ENCODE data around the gene SLC25A26.

The SLC25A26 gene

DNA sequence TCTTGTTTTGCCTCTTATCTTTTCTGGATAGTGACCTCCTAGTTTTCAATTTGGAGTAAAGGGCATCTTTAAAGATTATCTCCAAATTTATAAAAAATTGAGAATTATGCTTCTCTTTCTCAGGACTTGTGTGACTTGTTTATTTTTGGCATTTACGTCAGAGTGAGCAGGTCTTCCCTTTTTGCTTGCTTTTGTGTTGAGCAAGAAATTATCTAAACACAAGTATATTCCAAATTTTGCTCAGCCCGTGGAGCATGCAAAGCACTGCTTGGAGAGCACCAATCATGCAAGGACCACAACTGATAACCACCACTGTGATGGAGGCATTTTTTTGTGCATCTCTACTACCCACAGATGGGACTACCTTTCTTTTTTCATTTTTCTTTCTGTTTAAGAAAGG lies 7.1 kb downstream of the SLC25A26 start:
- no peak for DNase-seq

DNA sequence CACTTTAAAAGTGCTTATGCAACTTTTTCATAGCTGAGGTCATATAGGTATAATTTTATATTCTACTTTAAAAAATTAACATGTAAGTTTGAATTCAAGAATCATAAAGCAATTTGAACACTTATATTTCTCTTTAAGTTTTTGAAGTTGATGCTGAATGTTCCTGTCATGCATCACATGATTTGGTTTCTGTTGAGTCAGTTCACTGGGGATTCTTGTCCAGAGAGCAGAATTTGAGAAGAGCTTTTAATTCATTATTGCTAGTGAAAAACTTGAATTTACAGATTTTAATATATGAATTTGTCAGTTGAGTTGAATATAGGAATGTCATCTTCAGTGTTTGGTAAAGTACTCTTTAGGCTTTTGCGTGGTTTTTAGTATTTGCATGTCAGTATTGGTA lies 7.9 kb downstream of the SLC25A26 start:
- DNase-seq: no peak

DNA sequence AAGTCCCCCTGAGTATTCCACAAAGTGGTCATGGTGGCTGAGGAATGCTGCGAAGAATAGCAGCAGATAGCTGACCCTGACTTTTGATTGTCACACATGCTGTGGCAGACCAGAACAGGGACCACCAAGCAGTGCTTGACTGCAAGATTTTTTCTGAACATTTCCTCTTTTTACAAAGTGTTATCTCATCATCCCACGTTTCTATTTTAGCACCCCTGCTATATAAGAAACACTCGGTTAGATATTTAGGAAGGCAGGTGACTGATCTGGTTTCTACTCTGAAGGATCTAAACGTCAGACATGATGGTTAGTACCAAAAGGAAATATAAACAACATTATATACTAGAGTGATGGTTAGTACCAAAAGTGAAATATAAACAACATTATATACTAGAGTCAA lies 9.1 kb downstream of the SLC25A26 start:
- DNase-seq: no peak

DNA sequence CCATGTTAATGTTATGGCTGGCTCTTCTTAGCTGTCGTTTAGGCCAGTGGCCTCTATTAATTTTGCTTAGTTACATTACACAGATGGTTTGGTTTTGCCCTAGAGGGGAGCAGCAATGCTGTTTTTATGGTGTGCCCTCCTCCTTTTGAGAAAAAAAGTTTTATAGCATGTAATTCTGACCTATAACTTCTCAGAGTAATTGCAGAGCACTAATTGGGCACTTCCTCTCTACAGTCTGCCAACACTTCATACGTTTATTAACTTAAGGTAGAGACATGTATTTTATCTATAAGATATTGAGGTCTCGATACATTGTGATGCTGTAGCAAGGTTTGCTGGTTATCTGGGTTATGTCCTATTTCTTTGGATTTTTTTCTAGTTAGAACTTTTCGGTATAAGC lies 12.2 kb downstream of the SLC25A26 start:
- DNase-seq: no peak

DNA sequence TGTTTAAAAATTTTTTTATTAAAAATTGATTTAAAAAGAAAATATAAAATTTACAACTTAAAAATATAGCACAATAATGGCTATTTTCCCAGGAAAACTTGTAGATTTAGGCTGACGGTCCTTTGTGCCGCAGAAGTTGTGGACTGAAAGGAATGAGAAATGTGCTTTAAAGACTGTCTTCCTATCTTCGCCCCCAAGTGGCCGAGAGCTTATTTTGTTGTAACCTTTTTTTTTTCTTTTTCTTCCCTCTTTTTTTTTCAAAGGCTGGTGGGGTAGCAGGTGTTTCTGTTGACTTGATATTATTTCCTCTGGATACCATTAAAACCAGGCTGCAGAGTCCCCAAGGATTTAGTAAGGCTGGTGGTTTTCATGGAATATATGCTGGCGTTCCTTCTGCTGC lies 15.5 kb downstream of the SLC25A26 start:
- DNase-seq: no peak

DNA sequence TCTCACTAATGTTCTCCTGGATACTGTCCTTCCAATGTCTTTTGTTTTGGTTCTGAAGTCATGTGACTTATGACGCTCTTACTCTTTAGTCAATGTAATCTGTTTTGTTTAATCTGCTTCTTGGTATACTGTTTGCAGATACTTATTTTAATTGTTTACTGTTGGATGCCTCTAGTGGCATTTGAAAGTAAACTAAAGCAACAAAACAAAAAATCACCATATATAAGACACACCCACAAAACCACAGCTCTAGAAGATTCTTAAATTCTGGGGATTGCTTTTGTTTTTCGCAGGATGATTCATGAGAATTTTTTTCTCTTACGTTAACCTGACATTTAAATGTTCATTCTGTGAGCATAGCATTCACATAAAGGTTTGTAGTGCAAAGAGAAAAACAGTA lies 16.8 kb downstream of the SLC25A26 start:
- DNase-seq: no peak

- DNase-seq: no peak
Observed at GRCh38 chr3:66239513-66240123, 18.8 kb downstream of the SLC25A26 start.

- DNase-seq: no peak
Observed at GRCh38 chr3:66241466-66241865, 20.7 kb downstream of the SLC25A26 start.

DNA sequence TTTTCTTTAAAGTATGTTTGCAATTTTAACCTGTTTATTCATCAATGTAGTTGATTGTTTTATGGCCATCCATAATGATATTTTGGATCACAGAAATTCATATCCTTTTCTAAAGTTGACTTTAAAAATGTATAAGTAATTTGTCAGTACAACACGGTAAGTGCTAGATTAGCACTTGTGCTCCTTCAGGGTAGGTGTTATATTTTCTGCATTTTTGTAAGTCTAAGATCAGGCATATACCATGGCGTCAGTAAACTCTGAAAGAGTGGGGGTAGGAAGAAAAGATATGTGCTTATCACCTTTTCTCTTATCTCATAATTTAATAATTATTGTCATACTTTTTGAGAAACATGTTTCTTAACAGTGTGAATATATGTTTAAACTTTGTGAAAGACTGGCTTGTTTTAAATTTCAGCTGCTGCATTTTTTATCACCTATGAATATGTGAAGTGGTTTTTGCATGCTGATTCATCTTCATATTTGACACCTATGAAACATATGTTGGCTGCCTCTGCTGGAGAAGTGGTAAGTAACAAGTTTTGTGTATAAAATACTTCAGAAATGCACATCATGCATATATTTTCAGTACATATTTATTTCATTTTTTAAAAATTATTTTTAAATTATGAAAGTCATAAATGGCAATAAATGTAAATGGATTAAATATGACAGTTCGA lies 22.1 kb downstream of the SLC25A26 start:
- no peak for DNase-seq

- DNase-seq: no peak
Observed at GRCh38 chr3:66248641-66249040, 27.8 kb downstream of the SLC25A26 start.

- DNase-seq: no peak
Observed at GRCh38 chr3:66253790-66254620, 33.2 kb downstream of the SLC25A26 start.

GRCh38 chr3:66255865-66256264 lies 35.1 kb downstream of the SLC25A26 start:
- DNase-seq: no peak

GRCh38 chr3:66256806-66257205 lies 36.0 kb downstream of the SLC25A26 start:
- DNase-seq: no peak

GRCh38 chr3:66259566-66260255 lies 38.9 kb downstream of the SLC25A26 start:
- no peak for DNase-seq

DNA sequence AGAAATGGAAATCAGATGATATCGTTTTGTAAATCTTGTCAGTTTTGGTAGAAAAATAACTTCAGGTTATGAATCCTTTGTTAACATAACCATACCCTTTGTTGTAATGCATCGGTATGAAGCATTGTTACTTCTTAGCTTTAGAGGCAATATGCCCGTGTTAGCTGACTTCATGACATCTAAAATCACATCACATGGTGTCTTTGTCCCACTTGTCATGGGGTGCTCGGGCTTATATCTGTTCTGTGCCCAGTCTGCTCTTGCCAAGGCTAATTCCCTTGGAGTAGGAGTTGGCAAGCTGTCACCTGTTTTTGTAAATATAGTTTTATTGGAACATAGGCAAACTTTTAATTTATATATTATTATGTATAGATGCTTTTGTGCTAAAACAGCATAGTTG lies 39.6 kb downstream of the SLC25A26 start:
- no peak for DNase-seq

- DNase-seq: no peak
Observed at GRCh38 chr3:66261355-66261754, 40.6 kb downstream of the SLC25A26 start.

DNA sequence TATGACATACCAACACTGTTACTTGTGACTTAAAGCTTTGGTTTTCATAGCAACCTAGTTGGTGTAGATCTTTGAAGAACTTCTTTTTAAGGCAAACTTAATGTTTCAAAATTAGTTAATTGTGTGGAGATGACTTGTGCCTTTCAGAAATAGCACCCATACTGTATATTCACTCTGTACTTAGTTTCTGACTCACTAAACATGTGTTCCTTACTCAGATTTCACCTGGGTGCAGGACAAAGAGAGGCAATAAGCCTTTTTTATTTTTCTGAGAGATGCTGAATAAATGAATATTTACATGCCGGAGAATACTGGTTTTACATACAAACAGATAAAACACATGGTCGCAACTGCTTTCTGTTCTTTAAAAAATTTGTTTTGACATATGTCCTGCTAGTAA lies 44.8 kb downstream of the SLC25A26 start:
- DNase-seq: no peak

DNA sequence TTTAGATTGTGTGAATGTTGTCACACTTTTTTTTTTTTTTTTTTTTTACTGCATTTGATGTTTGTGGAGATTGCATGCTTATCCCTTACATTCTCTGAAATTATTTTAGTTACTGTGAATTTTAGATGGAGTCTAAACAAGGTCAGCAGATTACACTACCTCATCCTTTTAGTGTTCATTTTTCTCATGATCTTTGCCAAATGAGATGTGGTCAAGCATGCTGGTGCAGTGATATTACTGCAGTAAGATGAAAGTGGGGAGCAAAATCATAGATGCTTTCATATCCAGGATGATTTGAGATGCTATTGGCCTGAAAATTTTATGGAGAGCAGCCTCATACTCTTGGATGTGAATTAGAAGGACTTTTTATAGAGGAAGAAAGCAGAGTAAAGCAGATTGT lies 45.8 kb downstream of the SLC25A26 start:
- DNase-seq: no peak

- DNase-seq: peak; percentile 3
Observed at GRCh38 chr3:66267031-66267430, 46.2 kb downstream of the SLC25A26 start.

GRCh38 chr3:66267906-66268305 lies 47.1 kb downstream of the SLC25A26 start:
- no peak for DNase-seq

DNA sequence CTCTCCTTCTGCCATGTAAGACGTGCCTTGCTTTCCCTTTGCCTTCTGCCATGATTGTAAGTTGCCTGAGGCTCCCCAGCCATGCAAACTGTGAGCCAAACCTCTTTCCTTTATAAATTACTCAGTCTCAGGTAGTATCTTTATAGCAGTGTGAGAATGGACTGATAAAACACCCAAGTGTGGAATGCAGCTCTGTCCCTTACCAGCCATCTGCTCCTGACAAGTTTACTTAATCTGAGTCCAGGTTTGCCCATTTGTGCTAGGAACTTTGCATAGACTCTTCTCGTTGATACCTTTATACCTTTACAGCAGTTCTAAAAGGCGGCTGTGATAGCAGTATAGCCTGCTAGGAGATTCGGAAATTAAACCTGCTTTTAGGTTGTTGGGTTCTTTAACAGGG lies 48.1 kb downstream of the SLC25A26 start:
- no peak for DNase-seq

GRCh38 chr3:66269411-66269810 lies 48.6 kb downstream of the SLC25A26 start:
- DNase-seq: no peak

DNA sequence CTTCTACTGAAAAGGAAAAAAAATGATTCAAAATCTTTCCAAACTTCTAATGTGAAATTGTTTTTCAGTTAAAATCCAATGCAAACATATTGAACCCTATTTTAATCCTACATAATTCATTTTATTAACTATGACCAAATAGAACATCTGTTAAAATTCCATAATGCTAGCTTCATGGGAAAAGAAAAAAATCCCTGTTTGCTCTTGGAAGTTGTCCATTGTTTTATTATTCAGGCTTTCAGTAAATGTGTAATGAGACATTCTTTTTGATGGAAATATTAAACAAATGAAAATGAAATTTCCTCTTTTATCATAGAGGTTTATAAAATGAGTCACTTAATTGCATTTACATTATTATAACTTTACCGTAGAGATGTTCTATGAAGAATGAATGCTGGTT lies 49.5 kb downstream of the SLC25A26 start:
- DNase-seq: no peak

DNA sequence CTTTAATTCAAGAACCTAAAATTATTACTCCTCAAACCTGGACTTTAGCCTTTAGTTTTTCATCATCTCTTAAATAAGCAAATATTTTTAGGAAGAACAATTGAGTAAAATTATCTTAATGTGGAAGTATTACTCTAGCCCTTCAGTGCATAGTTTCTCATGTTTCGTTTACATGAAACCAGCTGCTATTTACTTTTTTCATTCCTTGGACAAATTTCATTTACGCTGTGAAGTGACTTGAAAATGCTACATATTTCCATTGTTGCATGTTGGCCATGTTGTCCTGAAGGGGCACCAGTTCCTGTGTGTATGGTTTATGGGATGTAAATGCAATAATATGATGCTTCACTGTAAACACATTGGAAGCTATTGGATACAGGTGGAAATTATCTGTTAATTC lies 49.9 kb downstream of the SLC25A26 start:
- no peak for DNase-seq
